Upper lobe of right lung (tissue), 1 donor: ENCODE results near the gene DNAJC1. TPM values are rescaled to one million over a fixed set of nuclear protein-coding genes. Genes with fewer than 3 reads are reported as not detected.
A peak's percentile ranks its signal among the peaks of the same experiment; 100 is the strongest.

Experiments
- ATAC-seq: fragments of 200-7000 bp; cut with Tn5 transposase; one replicate; pipeline ENCODE4 v1.9.1; 2020; ENCODE audit warnings: mild to moderate bottlenecking, moderate library complexity
- DNase-seq: peaks from one replicate; pipeline ENCODE4 v3.0.0-alpha.2; 2020
- H3K27ac ChIP-seq: fragments of 200-600 bp; one replicate; pipeline ENCODE4 v1.8.0; 2022
- H3K27me3 ChIP-seq: fragments of 200-600 bp; one replicate; pipeline ENCODE4 v1.8.0; 2022; ENCODE audit warnings: mild to moderate bottlenecking
- H3K36me3 ChIP-seq: fragments of 200-600 bp; one replicate; pipeline ENCODE4 v1.8.0; 2022
- H3K4me1 ChIP-seq: fragments of 200-600 bp; one replicate; pipeline ENCODE4 v1.8.0; 2022
- H3K4me3 ChIP-seq: fragments of 200-600 bp; one replicate; pipeline ENCODE4 v1.8.0; 2022; ENCODE audit warnings: mild to moderate bottlenecking
- H3K9me3 ChIP-seq: fragments of 200-600 bp; one replicate; pipeline ENCODE4 v1.8.0; 2022
- CTCF ChIP-seq: fragments of 200-600 bp; IDR thresholded peaks from one replicate; pipeline ENCODE4 v1.8.0; 2022; ENCODE audit warnings: antibody characterized with exemption
- intact Hi-C: fragments of 100-400 bp; cut with DNase I; formaldehyde crosslinking; loops from one replicate; pipeline ENCODE4 v1.11.0; 2022
- total RNA-seq: library from RNA; stranded (reverse); fragmentation: NEBNext Ultra II Directional; extraction: Animal tissue kit (Norgen Biotek cat#: 25700); gene quantifications from one replicate; pipeline ENCODE4 v1.2.1, GENCODE V29; 2021
- donor health status: DM: no; HTN: yes; CAD: no; lungs with severe emphysema.

DNAJC1 gene
- total RNA-seq, 1 donor from 2014 or later = 32.7 TPM

DNA sequence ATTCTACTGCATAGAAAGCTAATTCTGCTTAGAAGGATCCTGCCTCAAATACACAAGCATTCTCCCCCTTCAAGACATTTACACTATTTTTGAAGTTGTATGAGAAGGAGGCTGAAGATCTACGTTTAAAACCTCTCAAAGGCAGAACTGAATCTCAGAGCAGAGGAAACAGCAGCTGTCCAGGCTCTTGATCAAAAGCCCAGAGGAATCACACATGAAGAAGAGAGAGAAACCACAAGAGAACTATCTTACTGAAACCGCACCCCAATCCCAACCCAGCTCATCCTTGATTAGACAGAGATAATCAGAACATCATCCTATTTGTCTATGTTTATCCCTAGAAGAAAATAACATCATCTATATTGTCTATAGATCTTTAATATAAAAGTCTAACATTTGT is 2.2 kb upstream of the DNAJC1 start:
- DNase-seq = no peak
- no peaks in the 10 kb centered on the region for H3K36me3 ChIP-seq
- H3K4me3 ChIP-seq = no peak overlapping the region
- H3K4me1 ChIP-seq = peaks cover 13% of the 10 kb centered on the region
- no peak overlapping the region for H3K27ac ChIP-seq
- no peak for ATAC-seq
- no peak for TF ChIP-seq CTCF
- H3K9me3 ChIP-seq = no peaks in the 10 kb centered on the region
- H3K27me3 ChIP-seq = no peaks in the 10 kb centered on the region
- intact Hi-C loops = no loop called here

GRCh38 chr10:22003964-22004281 is 393 bp upstream of the DNAJC1 start:
- Histone ChIP-seq H3K4me1 (peaks cover 13% of the 10 kb centered on the region), H3K27ac (peak overlapping the region; percentile 96), H3K9me3 (no peaks in the 10 kb centered on the region), H3K4me3 (peak overlapping the region; percentile 74), H3K36me3 (no peaks in the 10 kb centered on the region), H3K27me3 (no peaks in the 10 kb centered on the region)
- intact Hi-C loops = no loop called here
- no peak for DNase-seq
- TF ChIP-seq CTCF = no peak
- ATAC-seq = no peak

DNA sequence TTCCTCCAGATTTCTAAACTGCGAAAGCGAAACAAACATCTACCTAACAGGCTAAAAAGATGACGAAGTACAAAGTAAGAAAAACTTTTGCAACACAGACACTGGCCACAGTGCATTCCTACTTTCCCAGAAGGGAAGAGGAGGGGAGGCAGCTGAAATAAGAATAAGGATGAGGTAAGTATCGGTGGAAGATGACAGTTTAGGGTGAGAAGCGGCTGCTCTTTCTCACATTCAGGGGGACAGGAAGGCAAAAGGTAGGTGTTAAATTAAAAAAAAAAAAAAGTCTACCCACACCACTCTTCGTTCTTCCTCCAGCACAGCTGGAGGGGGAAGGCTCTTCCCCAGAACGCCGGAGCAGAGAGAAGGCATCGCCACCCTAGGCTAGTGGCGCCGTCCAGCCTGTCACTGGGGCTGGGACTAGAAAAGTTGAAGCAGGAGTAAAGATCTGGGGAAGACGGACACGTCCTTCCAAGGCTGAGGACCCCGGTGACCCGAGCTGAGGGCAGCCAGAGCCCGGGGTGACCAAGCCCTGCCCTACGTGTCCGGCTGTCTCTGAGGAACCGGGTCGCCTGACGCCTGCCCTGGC is 846 bp downstream of the DNAJC1 start:
- Histone ChIP-seq H3K36me3 (no peaks in the 10 kb centered on the region), H3K4me3 (peak overlapping the region; percentile 74), H3K27me3 (no peaks in the 10 kb centered on the region), H3K27ac (peak overlapping the region; percentile 96), H3K9me3 (no peaks in the 10 kb centered on the region), H3K4me1 (peaks cover 13% of the 10 kb centered on the region)
- no peak for ATAC-seq
- TF ChIP-seq CTCF = no peak
- no peak for DNase-seq
- intact Hi-C loops = no loop called here

- no peak for TF ChIP-seq CTCF
- Histone ChIP-seq H3K4me1 (no peaks in the 10 kb centered on the region), H3K9me3 (no peaks in the 10 kb centered on the region), H3K27me3 (no peaks in the 10 kb centered on the region), H3K36me3 (no peaks in the 10 kb centered on the region), H3K4me3 (no peak overlapping the region), H3K27ac (no peak overlapping the region)
- DNase-seq (no peak), ATAC-seq (no peak)
- intact Hi-C loops = no loop called here
Measured at GRCh38 chr10:21995557-21995956, 8.0 kb downstream of the DNAJC1 start.

DNA sequence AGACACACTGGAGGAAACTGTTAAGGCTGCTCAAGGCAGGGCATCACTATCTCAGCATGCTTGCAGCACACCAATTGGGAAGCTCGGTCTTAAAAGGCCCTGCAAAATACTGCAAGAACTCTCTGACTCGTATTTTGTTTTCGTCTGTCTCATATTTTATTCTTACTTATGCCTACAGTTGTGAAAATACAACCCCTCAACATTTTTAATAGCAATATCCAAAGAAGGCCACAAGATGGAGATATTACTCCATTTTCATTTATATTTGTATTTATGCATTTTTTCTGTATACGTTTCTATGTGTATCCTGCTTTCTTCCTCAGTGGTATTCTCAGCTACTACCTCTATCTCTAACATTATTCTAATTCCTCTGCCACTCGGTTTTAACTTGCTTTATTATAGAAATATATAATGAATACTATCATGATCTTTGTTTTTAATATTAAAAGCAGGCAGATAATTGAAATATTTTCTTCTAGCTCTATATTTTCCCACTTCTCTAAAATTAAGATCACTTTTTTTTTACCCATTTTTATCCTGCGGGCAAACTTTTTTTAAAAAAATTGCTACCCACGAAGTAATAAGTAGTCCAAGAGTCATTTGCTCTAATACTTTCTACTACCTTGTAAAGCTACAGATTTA is 10.0 kb downstream of the DNAJC1 start:
- intact Hi-C loops = no loop called here
- no peak overlapping the region for H3K4me3 ChIP-seq
- peak; percentile 61 for TF ChIP-seq CTCF
- H3K27ac ChIP-seq = no peak overlapping the region
- H3K4me1 ChIP-seq = no peaks in the 10 kb centered on the region
- no peaks in the 10 kb centered on the region for H3K9me3 ChIP-seq
- H3K27me3 ChIP-seq = no peaks in the 10 kb centered on the region
- no peaks in the 10 kb centered on the region for H3K36me3 ChIP-seq
- ATAC-seq (no peak), DNase-seq (no peak)

DNA sequence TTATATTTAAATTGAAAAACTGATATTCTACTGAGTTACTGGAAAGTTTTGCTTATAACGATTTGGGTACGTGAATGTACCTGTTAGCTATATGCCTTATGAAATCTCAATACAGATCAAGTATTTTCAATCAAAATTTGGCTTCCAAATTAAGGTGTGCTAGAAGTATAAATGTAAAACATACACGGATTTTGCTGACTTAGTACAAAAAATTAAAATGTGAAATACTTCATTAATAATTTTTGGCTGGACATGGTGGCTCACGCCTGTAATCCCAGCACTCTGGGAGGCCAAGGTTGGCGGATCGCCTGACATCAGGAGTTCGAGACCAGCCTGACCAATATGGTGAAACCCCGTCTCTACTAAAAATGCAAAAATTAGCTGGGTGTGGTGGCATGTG is 11.7 kb downstream of the DNAJC1 start:
- Histone ChIP-seq H3K4me1 (no peaks in the 10 kb centered on the region), H3K4me3 (no peak overlapping the region), H3K27me3 (no peaks in the 10 kb centered on the region), H3K36me3 (no peaks in the 10 kb centered on the region), H3K27ac (no peak overlapping the region), H3K9me3 (no peaks in the 10 kb centered on the region)
- DNase-seq (no peak), ATAC-seq (no peak)
- intact Hi-C loops = no loop called here
- no peak for TF ChIP-seq CTCF
